T-helper 2 cell (primary cell): Measurements from ENCODE around the gene SPEM1.
"Not testable (repeated sequence)": the region's sequence is repeated elsewhere in the genome, so short reads cannot be mapped to it uniquely, and the experiment has no call there.

Experiments
- DNase-seq, 5 experiments: peaks; one replicate each; pipeline versions ENCODE4 v3.0.0 to v3.0.0-alpha.2; 2012 to 2022

SPEM1 gene

DNA sequence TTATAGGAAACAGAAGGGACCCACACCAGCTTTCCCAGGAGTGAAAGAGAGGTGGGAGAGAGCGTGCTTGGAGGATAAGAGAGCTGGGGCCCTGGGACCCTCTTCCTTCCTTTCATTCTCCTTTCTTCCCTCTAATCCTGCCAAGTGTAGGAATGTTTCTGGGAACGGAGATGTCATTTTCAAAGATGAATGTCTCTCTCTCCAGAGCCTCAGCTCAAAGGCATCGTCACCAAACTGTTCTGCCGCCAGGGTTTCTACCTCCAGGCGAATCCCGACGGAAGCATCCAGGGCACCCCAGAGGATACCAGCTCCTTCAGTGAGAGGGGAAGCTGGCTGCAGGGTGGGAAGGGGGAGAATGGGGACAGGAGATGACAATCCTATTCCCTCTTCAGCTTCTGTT is 21.1 kb downstream of the SPEM1 start:
- no peak for DNase-seq

DNA sequence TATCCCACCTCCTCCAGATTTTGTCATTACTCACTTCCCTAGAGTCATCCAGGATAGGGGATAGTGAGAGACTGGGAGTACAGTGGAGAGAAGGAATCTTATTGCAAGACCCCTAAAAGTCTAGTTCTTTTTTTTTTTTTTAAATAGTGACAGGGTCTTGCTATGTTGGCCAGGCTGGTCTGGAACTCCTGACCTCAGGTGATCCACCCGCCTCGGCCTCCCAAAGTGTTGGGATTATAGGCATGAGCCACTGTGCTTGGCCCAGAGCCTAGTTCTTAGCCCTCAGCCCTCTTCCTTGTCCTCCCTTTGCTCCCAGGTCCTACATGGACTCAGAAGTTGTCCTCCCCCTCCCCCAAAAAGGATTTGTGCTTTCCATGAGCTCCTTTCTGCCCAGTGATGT is 22.0 kb downstream of the SPEM1 start:
- DNase-seq = no peak

DNA sequence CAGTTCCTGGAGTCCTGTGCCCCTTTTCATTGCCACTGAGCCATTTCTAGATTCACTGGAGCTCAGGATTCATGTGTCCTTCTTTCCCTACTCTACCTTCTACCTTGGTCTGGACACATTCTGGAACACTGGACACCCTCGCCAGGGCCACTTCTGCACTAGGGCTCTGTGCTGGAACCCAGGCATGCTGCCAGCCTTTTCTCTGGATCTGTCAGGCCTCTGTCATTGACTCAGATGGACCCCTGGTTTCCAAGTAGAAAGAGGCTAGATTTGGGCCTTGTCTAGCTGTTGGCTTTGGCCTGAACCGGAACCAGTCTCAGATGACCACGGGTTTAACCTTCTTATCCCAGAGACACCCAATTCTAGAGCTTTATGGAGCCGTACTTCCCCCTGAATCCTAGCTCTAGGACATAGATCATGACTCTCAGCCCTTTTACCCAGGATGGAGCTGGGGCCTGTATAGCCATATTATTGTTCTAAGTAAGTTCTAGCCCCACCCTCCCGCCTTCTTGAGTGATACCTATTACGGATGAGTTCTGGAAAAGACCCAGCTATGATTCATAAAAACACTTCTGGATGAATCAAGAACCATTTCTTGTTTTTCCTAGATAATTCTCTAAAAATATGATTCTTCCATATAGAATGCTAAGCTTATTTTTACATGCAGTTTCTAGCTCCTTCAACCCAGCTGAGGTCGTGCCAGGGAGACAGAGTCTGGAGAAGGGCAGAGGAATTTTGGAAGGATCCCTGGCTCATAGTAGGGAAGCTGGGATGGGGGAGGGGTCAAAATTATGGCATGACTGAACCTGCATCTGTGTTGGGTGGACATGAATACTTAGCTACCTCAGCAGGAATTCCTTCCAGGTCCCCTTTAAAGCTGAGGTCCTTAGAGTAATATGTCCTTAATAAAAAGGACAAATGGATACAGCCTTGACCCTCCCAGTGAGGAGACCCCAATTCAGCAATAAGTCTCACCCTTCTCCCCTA is 23.7 kb downstream of the SPEM1 start:
- DNase-seq = no peak

DNA sequence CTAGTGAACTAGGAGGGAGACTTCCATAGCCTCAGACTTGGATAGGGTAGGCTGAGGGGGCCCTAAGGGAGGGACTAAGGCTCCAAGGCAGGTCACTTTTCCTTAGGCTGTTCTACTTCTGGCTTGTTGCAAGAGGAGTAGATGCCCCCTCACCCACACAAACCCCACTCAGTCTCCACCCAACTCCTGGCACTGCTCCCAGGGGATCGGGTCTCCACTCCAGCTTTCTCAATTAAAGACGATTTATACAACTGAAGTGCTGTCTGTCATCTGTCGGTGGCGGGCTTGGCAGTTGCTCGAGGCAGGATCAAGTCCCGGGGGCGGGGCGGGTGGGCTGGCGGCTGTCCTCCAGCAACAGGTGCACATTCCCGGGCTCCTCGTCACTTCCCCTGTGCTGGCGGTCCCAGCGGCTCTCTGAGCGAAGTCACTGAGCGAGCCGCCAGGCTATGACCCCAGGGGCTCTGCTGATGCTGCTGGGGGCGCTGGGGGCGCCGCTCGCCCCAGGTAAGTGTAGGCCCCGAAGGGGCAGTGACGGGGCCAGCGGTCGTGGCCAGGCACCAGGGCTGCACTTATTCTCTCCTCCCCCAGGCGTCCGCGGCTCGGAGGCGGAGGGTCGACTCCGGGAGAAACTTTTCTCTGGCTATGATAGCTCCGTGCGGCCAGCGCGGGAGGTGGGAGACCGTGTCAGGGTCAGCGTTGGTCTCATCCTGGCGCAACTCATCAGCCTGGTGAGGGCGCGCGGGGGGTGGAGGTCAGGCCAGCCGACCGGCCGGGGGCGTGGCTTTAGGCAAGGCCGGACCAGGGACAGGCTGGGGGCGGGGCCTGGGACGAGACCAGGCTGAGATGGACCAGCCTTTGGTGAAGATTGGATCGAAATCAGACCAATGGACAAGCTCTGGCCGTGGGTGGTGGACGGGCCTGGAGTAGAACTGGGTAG is 24.8 kb downstream of the SPEM1 start, which contains the start of gene CHRNB1:
CHRNB1 (plus strand) TSS at position 380 of the 937 bp plus-strand sequence; CDS start at position 447, 67 bp downstream.
- DNase-seq = no peak

DNA sequence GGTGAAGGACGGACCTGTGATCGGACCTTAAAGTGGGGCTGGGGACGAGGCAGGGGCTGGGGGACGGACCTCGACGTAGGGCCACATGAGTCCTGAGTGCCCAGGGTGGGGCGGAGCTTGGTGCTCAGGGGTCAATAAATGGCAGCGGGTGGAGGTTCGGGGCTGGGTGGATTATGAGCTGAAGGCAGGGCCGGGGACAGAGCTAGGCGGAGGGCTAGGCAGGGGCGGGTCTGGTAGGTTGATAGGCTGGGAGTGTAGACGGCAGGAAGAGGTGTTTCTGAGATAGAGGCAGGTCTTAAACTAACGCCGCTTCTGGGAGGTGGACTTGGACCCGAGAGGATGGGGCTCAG is 25.5 kb downstream of the SPEM1 start:
- DNase-seq = peak in 2 of 5 experiments; percentile 31 to 56

DNA sequence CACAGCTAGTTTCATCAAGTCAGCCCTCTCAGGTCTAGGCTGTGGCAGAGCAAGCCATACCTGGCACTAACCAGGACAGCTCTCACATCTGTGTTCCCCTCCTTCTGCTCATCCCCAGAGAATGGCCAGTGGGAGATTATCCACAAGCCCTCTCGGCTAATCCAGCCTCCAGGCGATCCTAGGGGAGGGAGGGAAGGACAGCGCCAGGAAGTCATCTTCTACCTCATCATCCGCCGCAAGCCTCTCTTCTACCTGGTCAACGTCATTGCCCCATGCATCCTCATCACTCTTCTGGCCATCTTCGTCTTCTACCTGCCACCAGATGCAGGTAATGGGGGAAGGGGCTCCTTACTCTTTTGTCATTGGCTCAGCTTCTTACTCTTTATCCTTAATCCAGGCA is 28.3 kb downstream of the SPEM1 start:
- no peak for DNase-seq

DNA sequence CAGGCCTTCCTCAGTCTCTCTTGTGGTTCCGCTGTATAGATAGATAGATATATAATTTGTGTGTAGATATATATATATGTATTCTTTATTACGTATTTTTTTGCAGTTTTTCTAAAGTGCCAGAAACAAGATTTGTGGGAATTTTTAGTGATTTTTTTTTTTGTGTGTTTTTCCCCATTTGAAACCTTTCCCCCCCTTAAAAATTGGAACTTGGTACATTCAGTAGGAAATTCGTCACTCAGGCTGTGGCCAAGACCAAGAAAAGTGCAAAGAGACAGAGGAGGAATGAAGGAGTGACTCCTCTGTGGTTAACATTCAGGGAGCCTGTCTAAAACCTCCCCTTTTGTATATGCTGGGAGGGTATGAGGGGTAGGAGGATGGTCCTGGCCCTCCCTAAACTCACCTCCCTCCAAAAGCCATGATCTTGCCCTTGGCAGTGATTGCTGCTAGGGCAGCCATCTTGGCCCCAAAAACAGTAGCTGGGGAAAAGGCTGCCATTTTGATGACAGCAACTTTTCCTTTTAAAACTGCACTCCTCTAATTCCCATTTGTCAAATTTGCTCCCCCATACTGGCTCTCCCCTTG is 39.9 kb downstream of the SPEM1 start:
- DNase-seq = no peak

DNA sequence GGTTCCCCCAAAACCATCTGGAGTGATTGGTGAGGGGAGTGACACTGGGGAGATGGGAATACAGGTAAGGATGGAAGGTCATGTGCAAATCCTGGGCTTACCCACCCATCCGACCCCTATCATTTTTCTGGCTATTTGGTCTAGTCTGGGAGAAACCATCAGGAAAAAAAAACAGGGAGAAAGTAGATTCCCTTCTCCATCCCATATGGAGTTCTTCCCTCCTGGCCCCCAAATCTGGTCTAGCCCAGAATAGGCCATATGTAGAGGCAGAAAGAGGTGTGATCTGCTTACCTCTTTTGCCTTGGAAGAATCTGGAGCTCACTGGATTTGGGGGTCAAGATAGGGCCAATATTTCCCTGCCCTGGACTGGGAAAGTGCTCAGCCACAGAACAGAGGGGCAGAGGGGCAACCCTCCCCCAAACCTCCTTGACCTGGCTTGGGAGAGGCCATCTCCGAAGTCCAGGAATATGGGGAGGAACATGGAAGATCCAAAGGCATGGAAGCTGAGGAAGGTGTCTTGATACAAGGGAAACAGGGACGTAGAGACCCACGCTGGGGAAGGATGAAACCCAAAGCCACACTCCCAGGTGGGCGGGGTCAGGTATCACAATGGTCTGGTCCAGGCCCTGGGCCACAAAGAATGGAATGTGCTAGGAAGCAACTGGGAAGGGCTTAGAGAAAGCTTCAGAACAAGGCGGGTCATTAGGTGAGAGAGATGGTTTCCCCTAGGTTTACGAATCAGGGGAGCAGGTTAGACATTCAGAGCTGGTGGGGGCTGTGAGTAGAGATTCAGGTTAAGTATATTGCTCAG is 40.9 kb downstream of the SPEM1 start:
- DNase-seq = no peak

DNA sequence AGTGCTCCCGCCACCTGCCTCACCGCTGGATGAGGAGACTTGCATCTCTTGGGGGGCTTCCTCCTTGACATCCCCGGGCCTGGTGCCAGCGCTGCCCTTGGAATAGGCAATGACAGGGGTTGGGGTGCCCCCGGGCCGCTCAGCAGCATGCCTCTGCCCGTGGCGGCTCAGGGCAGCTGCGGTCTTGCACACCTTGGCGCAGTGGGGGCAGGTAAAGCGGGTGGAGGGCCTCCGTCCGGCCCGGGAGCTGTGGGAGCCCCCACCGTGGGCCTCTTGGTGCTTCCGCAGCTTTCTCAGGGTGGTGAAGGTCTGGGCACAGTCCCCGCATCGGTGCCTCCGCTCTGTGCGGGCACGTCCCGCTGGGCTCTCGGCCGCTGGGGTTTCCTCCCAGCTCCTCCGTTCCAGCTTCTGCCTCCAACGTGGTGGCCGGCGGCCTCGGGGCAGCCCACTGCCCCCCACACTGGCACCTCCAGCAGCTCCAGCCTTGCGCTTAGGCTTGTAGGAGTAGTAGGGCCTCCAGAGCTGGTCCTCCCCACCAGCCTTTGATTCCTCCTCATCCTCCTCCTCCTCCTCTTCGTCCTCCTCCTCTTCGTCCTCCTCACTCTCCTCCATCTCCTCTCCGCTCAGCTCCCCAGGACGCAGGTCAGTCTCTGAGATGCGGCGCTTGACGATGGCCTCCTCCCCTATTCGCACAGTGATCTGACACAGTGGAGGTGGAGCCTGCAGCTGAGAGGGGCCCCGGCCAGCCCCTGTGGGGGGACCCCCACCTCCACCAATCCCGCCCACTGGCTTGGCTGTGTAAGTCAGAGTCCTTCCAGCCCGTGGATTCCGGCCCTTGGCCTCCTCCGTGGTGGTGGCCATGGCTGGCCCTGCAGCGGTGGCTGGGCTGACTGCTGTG is 42.6 kb downstream of the SPEM1 start:
- DNase-seq = no peak

DNA sequence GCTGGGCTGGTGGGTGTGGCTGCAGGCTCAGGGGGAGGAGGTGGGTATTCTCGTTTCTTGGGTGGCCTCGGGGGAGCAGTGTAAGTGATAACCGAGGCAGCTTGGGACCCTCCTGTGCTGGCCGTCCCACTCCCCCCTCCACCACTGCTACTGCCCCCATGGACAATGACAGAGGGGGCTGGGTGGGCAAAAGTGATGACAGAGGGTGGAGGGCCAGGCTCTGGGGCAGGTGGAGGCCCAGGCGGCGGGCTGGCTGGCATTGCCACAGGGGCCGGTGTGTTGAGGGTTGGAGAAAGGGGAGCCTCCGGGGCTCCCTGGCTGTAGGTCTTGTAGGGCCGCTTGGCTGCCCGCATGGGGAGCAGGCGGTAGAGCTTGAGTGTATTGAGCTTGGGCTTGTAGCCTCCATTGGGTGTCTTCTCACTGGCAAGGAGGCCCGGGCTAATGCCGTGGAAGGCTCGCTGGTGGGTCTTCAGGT is 43.3 kb downstream of the SPEM1 start:
- no peak for DNase-seq

DNA sequence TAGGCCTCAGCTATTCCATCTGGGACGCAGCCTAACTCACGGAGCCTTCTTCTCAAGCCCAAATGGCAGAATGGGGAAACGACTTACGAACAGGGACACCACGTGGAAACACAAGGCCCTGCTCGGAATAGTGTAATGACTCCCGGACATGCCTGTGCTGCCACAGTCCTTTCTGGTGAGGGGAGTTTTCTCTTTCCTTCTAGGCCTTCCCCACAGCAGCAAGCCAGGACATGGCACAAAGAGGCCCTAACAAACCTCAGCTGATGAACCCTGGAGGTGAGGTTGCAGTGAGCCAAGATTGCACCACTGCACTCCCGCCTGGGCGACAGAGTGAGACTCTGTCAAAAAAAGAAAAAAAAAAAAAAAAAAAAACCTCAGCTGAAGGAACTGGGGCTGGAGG is 44.0 kb downstream of the SPEM1 start:
- DNase-seq = no peak

DNA sequence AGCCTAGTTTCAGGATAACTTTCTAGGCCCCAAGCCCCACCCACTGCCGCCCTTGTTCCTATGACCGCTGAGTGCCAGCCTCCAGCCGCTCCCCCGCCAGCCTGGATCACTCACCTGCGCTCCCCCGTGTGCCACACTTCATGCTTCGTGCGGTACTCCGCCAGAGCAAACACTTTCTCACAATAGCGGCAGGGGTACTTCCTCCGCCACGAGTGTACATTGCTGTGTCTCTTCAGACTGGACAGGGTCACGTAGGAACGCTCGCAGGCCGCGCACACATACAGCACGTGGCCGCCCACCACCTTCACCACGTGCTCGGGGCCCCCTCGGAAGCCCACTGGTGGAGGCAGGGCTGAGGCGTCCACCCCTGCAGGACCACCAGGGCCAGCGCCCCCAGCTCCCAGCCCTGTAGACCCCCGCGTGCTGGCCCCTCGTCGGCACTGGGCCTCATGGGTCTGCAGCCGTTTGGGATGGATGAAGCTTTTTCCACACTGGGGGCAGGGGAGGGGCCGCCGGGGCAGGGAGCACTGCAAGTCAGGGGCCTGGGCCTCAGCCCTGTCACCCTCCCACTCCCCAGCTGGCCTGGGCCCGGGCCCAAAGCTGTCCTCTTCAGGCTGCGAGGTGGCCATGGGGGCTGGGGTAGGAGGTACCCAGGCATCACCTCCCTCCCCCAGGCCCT is 45.6 kb downstream of the SPEM1 start:
- DNase-seq = no peak

DNA sequence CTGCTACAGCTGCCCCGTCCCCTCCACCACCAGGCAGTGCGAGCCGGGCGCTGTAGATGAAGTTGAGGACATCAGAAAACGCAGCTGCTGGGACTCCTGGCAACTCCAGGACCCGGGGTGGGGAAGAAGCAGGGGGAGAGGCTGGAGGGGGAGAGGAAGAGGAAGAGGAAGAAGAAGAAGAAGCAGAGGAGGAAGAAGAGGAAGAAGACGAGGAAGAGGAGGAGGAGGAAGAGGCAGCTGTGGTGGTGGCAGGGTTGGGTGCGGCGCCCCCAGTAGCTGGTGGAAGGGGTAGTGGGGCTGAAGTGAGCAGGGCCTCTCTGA is 46.2 kb downstream of the SPEM1 start:
- no peak for DNase-seq

DNA sequence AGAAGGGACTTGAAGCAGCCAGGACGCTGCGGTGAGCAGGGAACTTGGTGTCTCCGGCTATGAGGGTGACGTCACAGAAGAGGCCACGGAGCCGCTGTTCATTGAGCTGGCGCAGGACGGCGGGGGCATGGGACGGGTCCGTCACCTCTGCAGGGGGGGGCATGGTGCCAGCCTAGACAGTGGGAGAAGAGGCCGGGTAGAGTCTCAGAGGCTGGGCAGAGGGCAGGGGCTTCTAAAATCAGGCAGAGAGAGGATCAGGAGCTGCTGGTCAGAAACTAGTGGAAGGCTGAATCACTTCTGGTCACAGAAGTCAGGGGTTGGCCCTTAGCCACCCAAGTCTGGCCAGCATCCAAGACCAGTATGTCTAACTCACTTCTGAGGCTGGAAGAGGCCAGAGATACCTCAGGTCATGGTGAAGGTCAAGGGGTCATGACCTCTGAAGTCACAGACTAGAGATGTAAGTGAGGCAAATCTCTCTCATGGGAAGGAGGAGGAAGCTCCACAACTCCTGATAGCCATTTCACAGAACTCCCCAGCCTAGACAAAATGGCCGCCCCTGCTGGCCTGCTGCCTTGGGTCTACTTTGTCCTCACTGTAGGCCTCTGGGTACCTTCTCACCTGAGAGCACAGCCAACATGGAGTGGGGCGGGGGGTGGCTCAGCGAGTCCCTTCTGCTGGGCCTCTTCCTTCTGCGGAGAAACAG is 46.7 kb downstream of the SPEM1 start:
- DNase-seq = no peak

DNA sequence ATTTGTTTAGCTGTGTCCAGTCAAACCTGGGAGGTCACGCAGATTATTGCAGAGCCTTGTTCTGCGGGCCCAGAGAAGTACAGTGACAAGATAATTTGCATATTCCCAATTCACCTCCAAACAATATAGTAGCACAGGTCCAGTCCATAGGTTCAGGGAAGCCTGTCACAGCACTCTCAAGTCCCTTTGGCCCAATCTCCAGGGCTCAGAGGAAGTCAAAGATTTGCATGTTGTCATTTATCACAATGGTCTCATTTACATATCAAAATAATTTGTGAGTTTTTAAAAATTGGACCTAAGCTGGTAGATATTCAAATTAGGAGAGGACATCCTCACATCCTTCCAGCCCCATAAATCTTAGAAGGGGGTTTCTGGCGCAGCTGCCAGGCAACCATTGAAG is 47.4 kb downstream of the SPEM1 start:
- no peak for DNase-seq

DNA sequence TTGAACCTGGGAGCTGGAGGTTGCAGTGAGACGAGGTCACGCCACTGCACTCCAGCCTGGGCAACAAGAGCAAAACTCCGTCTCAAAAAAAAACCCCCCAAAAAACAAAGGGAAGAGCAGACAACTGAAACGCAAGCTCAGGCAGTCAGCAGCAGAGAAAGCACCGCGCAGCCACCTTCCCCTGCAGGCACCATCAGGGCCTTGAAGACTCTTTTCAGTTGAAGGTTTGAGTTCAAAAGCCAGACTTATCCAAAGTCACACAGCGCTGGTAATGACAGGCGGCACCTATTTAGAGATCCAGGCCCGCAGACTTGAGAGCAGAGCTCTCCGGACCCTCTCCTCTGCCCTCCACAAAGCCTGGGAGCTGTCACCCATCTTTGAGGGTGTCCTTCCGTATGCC is 48.2 kb downstream of the SPEM1 start:
- no peak for DNase-seq

DNA sequence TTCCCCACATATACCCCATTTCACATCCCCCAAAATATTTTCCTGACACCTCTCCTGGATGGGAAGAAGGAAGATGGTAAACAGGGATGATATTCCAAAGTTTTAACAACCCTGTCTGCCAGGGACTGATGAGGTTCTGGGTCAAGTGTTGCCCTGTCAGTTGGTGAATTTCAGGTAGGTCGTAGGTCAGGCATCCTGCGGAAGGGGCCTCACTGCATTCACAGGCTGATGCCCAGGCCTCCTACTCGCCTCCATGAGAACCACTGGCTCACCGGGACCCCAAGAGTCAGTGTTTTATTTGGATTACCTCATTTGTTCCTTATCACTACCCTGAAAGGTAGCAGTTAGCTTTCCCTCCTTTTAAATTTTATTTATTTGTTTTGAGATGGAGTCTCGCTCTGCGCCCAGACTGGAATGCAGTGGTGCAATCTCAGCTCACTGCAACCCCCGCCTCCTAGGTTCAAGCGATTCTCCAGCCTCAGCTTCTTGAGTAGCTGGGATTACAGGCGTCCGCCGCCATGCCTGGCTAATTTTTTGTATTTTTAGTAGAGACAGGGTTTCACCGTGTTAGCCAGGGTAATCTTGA is 48.8 kb downstream of the SPEM1 start:
- DNase-seq = no peak

DNA sequence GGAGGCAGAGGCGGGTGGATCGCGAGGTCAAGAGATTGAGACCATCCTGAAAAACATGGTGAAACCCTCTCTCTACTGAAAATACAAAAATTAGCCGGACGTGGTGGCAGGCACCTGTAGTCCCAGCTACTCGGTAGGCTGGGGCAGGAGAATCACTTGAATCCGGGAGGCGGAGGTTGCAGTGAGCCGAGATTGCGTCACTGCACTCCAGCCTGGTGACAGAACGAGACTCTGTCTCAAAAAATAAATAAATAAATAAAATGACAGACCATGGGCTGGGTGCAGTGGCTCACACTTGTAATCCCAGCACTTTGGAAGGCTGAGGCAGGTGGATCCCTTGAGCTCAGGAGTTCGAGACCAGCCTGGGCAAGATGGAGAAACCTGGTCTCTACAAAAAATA is 49.7 kb downstream of the SPEM1 start:
- not testable (repeated sequence) for DNase-seq

DNA sequence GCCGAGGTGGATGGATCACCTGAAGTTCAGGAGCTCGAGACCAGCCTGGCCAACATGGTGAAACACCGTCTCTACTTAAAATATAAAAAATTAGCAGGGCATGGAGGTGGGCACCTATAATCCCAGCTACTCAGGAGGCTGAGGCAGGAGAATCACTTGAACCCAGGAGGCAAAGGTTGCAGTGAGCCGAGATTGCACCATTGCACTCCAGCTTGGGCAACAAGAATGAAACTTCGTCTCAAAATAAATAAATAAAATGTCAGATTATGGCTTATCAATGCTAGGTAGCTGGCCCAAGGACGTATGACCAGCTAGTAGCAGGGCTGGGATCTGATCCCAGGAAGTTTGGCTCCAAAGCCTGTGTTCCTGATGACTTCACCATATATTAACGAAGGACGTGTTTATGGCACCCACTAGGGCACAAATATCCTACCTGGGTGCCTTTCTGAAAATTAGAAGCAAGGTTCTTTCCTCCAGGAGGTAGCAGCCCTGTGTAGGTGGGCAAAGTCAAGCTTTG is 50.4 kb downstream of the SPEM1 start:
- not testable (repeated sequence) for DNase-seq
